Renal pelvis (tissue), 4 donors: ENCODE measurements around the gene ASTL. TPM values are rescaled to one million over a fixed set of nuclear protein-coding genes. Genes with fewer than 3 reads are reported as not detected.

Experiments used
- DNase-seq: peaks from one replicate; pipeline ENCODE4 v3.0.0-alpha.2; 2013
- polyA plus RNA-seq, 3 donors: library from polyadenylated mRNA; unstranded; fragments of 120-200 nt; gene quantifications; one replicate each; pipeline ENCODE4 v1.2.1, GENCODE V29; 2013; ENCODE audit not compliant: insufficient read length in 3 of 3

ASTL gene
- polyA plus RNA-seq, 3 donors = 0.18 to 0.23 TPM; not detected in 1

- DNase-seq = no peak
Observed at GRCh38 chr2:96113367-96113677, 25.0 kb downstream of the ASTL start.

DNA sequence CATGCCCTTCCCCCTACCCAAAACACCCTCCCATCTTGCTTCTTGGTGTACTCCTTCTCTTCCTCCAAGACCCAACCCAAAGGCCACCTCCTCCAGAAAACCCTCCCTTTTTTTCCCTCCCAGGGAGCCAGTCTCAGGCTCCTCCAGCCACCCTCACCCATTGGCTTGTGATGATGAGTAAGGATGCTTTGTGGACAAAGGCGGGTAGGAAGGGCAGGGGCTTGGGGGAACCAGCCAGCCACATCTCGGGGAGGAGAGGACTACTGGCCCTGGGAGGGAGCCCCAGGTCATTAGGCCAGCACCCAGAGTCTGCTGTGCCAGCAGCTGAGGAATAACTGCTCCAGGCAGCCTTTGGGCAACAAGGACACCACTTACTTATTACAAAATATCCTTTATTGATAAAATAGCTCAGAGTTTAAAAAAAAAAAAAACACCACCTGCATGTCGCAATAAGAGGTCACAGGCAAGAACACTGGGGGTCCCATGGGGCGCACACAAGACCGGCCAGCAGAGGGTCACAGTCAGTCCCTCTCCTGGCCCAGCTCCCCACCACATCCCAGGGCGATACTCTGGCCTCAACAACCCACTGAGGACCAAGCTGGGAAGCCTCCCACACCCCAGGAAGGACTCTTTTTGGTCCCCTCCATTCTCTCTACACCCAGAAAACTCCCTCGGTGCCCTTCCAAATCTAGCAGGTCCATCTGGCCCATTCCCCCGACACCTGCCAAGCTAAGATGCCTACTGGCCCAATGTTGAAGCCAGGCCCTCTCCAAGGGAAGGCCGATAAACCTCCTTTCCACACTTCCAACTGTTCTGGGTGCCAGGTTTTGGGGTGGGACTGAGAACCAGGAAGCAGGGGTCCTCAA lies 25.6 kb downstream of the ASTL start:
- DNase-seq = no peak

DNA sequence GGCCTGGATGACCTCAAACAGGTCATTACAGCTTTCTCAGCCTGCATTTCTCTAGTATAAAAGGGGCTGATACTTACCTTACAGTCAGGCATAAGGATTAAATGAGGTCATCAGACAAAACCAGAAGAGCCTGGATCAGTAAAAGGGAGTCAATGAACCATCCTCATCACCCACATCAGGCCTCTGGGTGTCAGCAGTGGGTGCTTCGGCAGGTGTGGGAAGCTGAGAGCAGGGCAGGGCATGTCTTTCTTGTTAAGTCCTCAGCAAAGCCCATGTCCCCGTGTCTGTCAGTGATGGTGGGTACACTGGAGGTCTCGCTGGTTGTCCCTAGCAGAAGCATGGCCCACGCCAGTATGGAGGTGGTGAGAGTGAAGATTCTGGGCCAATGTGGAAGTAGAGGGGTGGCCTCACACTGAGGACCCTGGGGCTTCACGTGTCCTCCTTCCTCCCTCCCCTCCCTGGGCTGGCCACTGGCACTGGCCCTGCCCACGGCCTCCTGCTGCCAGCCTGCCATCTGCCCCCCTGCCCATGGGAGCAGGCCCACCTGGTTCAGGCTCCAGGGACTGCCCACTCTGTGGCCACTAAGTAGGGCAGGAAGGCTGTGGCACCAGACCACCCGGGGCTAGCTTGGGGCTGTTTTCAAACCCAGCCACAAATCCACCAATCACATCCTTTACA lies 26.3 kb downstream of the ASTL start:
- DNase-seq = no peak

- DNase-seq = no peak
Observed at GRCh38 chr2:96111257-96111640, 27.1 kb downstream of the ASTL start.

- DNase-seq = no peak
Observed at GRCh38 chr2:96110621-96111256, 27.6 kb downstream of the ASTL start.

DNA sequence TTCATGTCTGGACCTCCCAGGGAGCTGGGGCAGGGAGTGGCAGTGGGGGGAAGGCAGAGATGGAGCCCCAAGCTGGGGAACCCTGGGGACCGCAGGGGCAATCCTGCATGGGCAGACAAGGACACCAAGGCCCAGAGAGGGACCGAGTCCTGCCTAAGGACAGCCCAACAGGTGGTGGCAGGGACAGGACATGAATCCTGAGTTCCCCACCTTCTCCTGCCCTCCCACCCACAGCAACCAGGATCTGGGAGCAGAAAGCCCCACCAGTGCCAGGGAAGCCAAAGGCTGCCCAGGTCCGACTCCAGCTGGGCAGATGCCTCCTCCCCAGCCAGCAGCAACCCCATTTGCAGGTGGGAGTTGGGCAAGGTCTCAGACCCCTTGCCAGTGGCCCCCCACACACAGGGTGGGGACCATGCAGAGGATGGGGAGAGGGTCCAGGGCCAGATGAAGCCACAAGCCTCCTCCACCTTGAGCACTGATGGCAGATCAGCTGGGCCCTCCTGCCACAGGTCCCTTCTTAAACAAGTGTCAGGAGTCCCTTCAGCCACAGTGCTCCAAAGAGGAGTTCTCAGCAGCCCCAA lies 28.3 kb downstream of the ASTL start:
- DNase-seq = no peak

- no peak for DNase-seq
Observed at GRCh38 chr2:96109361-96109680, 29.0 kb downstream of the ASTL start.

DNA sequence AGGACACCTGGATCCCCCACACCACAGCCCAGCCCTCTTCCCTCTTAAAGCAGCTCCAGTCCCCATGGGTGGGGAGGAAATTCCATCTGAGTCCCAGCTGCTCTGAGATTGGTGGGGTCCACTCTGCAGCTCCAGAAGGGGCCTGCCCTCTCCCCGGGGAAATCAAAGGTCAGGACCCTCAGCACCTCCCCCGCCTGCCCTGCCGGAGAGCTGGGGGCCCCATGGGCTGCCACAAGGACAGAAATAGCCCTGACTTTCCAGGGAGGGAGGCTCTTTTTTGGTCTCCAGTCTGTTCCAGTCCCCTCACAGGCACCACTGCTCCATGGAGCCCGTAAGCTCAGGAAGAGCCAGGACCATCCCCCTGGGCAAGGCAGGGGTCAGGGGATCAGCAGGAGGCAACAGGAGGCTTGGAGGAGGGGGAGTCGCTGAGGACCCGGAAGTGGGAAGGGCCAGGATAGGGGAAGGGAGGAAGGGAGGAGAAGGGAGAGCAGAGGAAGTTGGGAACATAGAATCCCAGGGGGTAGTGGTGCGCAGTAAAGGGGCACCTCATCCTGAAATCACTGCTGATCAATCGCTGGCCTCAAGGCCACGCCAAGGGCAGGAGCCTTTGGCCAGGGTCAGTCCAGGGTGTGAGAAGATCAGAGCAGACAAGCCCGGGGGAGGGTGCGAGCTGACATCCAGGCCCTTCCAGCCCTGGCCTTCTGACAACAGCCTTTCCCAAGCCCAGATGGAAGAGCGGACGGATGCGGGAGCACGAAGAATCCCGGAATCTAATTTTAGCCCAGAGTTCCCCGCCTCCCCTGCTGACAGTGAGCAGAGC lies 29.6 kb downstream of the ASTL start:
- DNase-seq = no peak

GRCh38 chr2:96108151-96108540 lies 30.2 kb downstream of the ASTL start:
- DNase-seq = no peak

- no peak for DNase-seq
Observed at GRCh38 chr2:96107708-96108065, 30.6 kb downstream of the ASTL start.

GRCh38 chr2:96106991-96107707 lies 31.2 kb downstream of the ASTL start:
- DNase-seq = no peak

GRCh38 chr2:96105994-96106715 lies 32.1 kb downstream of the ASTL start:
- no peak for DNase-seq

GRCh38 chr2:96105152-96105915 lies 33.0 kb downstream of the ASTL start:
- no peak for DNase-seq

DNA sequence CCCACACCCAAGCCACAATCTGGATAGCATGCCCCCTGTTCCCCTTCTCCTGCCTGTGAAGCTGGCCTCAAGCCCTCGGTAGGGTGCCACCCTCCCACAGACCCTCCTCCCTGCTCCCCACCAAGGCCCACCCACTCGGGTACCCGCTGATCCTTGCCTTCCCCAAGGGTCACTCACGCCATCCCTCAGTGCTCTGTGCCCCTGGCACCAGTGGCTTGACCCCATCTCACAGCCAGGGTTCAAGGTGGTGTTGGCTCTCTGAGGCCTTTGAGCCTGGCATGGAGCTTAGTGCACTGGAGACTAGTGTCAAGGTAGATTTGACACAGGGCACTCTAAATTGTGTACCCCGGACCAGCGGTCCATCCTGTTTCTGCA lies 33.8 kb downstream of the ASTL start:
- DNase-seq = no peak

GRCh38 chr2:96103761-96104486 lies 34.4 kb downstream of the ASTL start:
- DNase-seq = no peak

GRCh38 chr2:96103187-96103601 lies 35.1 kb downstream of the ASTL start:
- DNase-seq = no peak

- DNase-seq = no peak
Observed at GRCh38 chr2:96102596-96103186, 35.6 kb downstream of the ASTL start.

- DNase-seq = no peak
Observed at GRCh38 chr2:96100893-96101304, 37.4 kb downstream of the ASTL start.
